HG03045 (cell line): ENCODE measurements around the gene ELMO3.

Experiments used
- ATAC-seq: cut with Tn5 transposase; IDR thresholded peaks from one replicate; pipeline ENCODE4 v1.9.1; 2021; ENCODE audit warnings: mild to moderate bottlenecking, moderate library complexity; ENCODE audit not compliant: unreplicated experiment

The ELMO3 gene

GRCh38 chr16:67252609-67253497 lies 53.9 kb downstream of the ELMO3 start:
- no peak for ATAC-seq
